Activated B cell treated with CpG ODN at 0.5 μM for 24 hours (primary cell): ENCODE data around the gene CD8B. TPM values are rescaled to one million over a fixed set of nuclear protein-coding genes. Genes with fewer than 3 reads are reported as not detected.
"Not testable (repeated sequence)": the region's sequence is repeated elsewhere in the genome, so short reads cannot be mapped to it uniquely, and the experiment has no call there.

Source experiments
- ATAC-seq: fragments of 200-7000 bp; cut with Tn5 transposase; one replicate; pipeline ENCODE4 v1.10.0; 2021; ENCODE audit warnings: low read depth, mild to moderate bottlenecking, moderate library complexity
- CTCF ChIA-PET: fragments of 350-600 bp; sonication (Branson Sonifier 250); formaldehyde crosslinking; loops from one replicate; lab custom pipeline; 2021; ENCODE audit warnings: antibody characterized with exemption; lab: Charles Lee
- POLR2A ChIA-PET: fragments of 350-600 bp; sonication (Branson Sonifier 250); formaldehyde crosslinking; loops from one replicate; lab custom pipeline; 2021; ENCODE audit warnings: antibody characterized with exemption; lab: Charles Lee
- DNase-seq: peaks from one replicate; pipeline ENCODE4 v3.0.0; 2022
- H3K27ac Mint-ChIP-seq: one replicate; pipeline ENCODE4 v1.8.0; 2020; ENCODE audit warnings: mixed read lengths
- H3K27me3 Mint-ChIP-seq: one replicate; pipeline ENCODE4 v1.8.0; 2021; ENCODE audit warnings: mixed read lengths
- H3K36me3 Mint-ChIP-seq: one replicate; pipeline ENCODE4 v1.8.0; 2021; ENCODE audit warnings: low read depth, mixed read lengths
- H3K4me1 Mint-ChIP-seq: one replicate; pipeline ENCODE4 v1.8.0; 2021; ENCODE audit warnings: mixed read lengths
- H3K4me3 Mint-ChIP-seq: one replicate; pipeline ENCODE4 v1.8.0; 2020; ENCODE audit warnings: mild to moderate bottlenecking, mixed read lengths
- H3K9me3 Mint-ChIP-seq: one replicate; pipeline ENCODE4 v1.8.0; 2020; ENCODE audit warnings: mixed read lengths
- intact Hi-C: fragments of 100-400 bp; cut with micrococcal nuclease; formaldehyde crosslinking; loops from one replicate; pipeline ENCODE4 v1.15.1; 2024
- total RNA-seq: library from RNA; stranded (reverse); gene quantifications from 2 replicates; pipeline ENCODE4 v1.2.3, GENCODE V29; 2022

CD8B gene
- total RNA-seq, 1 donor from 2014 or later = not detected

DNA sequence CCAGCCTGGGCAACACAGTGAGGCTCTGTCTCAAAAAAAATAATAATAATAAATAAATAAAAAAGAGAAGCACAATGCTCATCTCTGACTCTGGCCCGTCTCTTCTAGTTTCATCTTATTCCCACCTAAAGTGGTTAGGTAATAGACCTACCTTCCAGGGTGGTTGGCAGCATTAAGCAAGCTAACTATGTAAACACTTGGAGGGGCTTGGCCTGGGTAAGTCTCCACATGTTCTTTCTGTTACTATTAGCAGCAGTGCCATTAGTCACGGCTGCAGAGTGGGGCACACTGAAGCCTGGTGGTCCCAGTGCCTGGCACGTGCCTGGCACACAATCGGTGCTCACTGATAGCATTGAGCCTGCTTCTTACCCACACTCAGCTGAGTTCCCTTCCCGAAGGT lies 4.0 kb downstream of the CD8B start:
- DNase-seq, H3K4me1 Mint-ChIP-seq, H3K4me3 Mint-ChIP-seq, H3K27ac Mint-ChIP-seq, H3K36me3 Mint-ChIP-seq, ATAC-seq, H3K9me3 Mint-ChIP-seq, intact Hi-C loops, CTCF ChIA-PET, POLR2A ChIA-PET: not testable (repeated sequence)
- H3K27me3 Mint-ChIP-seq = peaks cover 13% of the 10 kb centered on the region

DNA sequence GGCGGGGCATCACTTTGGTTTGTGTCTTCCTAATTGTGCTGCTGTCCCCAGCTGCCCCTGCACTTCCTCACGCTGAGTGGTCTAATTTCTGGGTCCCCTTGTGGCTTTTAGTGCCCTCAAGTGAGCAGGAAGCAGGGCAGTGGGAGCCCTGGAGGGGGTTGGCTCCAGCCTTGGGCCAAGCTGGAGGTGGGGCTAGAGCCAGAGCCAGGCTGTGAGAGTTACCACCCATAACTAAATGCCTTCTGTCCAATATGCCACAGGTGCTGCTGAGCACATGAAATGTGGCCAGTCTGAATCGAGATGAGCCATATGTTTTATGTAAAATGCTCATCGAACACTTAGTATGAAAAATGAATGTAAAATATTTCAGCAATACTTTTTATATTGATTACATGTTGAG lies 5.2 kb downstream of the CD8B start:
- POLR2A ChIA-PET, H3K4me3 Mint-ChIP-seq, H3K36me3 Mint-ChIP-seq, intact Hi-C loops, H3K9me3 Mint-ChIP-seq, H3K27ac Mint-ChIP-seq, ATAC-seq, H3K4me1 Mint-ChIP-seq, DNase-seq, CTCF ChIA-PET: not testable (repeated sequence)
- H3K27me3 Mint-ChIP-seq = peaks cover 11% of the 10 kb centered on the region

DNA sequence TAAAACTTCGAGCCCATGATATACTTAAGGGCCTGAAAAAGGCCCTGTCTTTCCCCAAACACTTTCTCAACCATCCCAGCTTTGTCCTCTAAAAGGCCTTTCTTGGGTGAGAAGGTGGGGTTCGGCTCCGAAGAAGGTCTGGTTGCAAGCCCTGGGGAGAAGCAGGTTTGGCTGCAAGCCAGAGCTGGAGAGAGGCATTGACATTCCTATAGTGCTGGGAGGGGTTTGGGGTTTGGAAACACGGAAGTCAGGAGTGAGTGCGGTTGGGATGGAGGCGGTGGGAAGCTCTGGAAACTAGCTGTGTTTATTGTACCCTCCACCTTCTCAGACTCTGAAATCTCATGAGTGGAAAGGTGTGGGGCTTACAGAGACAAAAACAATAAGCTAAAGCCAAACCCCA lies 5.7 kb downstream of the CD8B start:
- DNase-seq, POLR2A ChIA-PET, intact Hi-C loops, H3K27ac Mint-ChIP-seq, ATAC-seq, H3K4me1 Mint-ChIP-seq, H3K27me3 Mint-ChIP-seq, H3K9me3 Mint-ChIP-seq, CTCF ChIA-PET, H3K36me3 Mint-ChIP-seq, H3K4me3 Mint-ChIP-seq: not testable (repeated sequence)

DNA sequence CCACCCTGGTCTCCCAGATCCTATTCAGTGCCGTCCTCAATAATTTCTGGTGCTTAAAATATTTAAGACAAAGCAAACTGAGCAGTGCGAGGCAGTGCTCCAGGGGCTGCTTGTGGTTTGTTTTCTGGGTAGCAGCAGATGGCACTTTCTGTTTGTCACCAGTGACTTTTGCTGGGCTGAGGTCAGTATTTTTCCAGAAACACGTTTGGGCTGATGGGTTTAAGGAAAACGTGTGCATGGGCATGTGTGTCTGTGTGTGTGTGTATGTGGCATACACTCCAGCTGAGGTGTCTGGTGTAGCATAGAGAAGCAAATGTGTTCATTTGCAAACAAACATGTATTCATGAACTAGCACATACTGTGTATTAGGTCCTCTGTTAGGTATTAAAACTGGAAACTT lies 10.1 kb downstream of the CD8B start:
- H3K4me1 Mint-ChIP-seq, H3K36me3 Mint-ChIP-seq, H3K4me3 Mint-ChIP-seq, H3K27me3 Mint-ChIP-seq, DNase-seq, intact Hi-C loops, H3K9me3 Mint-ChIP-seq, ATAC-seq, POLR2A ChIA-PET, H3K27ac Mint-ChIP-seq, CTCF ChIA-PET: not testable (repeated sequence)

DNA sequence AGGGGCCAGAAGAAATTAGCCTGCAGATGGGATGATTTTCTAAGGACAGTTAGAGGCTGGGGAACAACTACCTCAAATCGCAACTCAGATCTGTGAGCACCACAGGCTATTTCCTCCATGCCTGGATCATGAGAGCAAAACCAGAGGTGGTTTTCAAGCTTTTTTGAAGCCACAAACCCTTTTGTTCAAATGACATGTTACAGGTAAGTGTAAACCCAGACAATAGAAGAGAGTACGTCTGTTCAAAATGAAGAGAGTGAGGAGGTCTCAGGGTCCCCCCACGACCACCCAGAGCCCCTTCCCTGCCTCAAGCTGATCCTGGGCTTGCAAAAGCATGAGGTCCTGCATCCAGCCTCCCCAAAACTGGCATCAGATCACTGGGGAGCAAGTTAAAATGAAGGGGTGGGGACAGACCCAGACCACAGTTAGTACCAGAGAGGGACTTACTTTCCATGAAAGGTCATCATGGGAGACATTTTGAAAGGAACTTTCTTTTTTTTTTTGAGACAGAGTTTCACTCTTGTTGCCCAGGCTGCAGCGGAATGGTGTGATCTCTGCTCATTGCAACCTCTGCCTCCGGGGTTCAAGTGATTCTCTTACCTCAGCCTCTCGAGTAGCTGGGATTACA lies 19.0 kb downstream of the CD8B start:
- H3K4me1 Mint-ChIP-seq, H3K4me3 Mint-ChIP-seq, intact Hi-C loops, ATAC-seq, POLR2A ChIA-PET, H3K27me3 Mint-ChIP-seq, DNase-seq, H3K9me3 Mint-ChIP-seq, H3K36me3 Mint-ChIP-seq, CTCF ChIA-PET, H3K27ac Mint-ChIP-seq: not testable (repeated sequence)

DNA sequence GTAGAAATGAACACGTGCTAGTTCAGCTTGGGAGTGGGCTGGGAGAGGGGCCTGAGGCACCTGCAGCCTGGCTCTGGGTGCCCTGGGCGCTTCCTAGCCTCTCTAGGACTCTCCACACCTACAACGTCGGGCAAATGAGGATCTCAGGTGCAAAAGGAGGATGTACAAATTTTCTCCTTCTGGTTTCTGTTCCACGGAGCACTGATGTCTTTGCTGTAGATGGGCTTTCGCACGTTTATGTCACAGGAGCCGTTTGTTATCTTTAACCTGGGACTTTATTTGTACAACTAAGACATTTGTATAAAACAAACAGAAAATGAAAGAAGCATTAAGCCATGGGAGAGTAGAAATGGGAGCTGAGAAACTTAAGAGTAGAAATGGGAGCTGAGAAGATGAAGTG lies 20.4 kb downstream of the CD8B start:
- ATAC-seq, CTCF ChIA-PET, H3K27ac Mint-ChIP-seq, DNase-seq, POLR2A ChIA-PET, H3K27me3 Mint-ChIP-seq, H3K4me3 Mint-ChIP-seq, intact Hi-C loops, H3K36me3 Mint-ChIP-seq, H3K4me1 Mint-ChIP-seq, H3K9me3 Mint-ChIP-seq: not testable (repeated sequence)

DNA sequence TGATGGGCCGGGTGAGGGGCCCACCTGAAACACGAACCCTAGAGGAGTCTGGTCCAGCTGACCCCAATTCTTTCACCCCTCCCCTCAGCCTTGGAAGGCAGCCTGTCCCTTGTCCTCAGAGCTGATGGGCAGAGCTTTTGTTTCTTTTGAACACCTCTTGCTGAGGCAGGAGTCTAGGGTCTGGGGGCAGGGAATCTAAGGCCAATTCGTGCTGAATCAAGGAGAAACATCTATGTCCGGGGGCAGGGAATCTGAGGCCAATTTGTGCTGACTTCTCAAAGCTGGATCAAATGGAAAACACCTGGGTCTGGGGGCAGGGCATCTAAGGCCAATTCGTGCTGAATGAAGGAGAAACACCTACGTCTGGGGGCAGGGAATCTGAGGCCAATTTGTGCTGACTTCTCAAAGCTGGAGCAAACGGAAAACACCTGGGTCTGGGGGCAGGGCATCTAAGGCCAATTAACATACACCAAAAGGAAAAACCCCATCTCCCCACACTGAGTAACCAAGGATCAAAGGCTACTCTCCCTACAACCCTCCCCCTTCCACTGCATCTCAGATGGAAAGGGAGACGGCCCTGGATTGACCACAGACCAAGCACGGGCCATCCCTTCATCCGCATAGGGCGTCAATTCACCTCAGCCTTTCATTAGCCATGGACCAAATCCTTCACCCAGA lies 21.7 kb downstream of the CD8B start:
- H3K36me3 Mint-ChIP-seq, DNase-seq, H3K9me3 Mint-ChIP-seq, H3K4me1 Mint-ChIP-seq, ATAC-seq, H3K27ac Mint-ChIP-seq, CTCF ChIA-PET, H3K4me3 Mint-ChIP-seq, intact Hi-C loops, H3K27me3 Mint-ChIP-seq, POLR2A ChIA-PET: not testable (repeated sequence)

DNA sequence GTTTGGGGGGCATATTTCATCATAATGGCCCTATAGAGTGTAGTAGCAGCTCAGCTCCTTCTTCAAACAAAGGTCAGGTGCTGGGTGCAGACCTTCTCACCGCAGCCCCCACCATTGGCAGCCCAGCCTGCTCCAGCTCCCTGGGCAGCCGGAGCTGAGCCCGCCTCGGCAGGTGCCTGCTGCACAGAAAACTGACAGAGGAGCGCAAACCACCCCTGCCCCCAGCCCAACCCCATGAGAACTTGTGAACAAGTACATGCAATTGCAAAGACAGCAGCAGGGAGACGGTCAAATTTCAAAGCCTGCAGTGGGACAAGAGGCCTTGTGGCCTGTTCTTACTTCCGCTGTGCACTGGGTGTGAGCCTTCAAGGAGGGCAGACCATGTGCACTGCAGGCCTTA lies 22.2 kb downstream of the CD8B start:
- DNase-seq, H3K36me3 Mint-ChIP-seq, H3K4me1 Mint-ChIP-seq: not testable (repeated sequence)

DNA sequence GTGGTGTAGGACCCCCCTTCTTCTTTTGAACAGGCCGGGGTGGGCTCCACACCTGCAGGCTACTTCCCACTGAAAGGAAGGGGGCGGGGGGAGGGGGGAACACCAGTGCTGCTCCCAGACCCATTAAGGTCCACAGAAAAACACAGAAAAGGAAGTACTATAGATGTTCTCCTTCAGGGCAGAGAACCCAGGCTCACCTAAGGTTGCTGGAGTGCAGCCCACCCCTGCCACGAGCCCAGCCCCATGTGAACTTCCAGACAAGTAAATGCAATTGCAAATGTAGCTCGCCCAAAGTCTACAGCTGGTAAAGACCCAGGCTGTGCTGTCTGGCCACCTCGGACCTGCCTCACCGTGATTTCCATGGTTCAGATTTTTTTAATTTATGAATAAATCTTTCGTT lies 24.0 kb downstream of the CD8B start:
- POLR2A ChIA-PET, CTCF ChIA-PET, H3K27me3 Mint-ChIP-seq, H3K4me3 Mint-ChIP-seq, H3K4me1 Mint-ChIP-seq, DNase-seq, H3K36me3 Mint-ChIP-seq, intact Hi-C loops, H3K27ac Mint-ChIP-seq, H3K9me3 Mint-ChIP-seq, ATAC-seq: not testable (repeated sequence)

More for the DNA sequence above, 22.2 kb downstream of the CD8B start:
- H3K9me3 Mint-ChIP-seq, H3K27me3 Mint-ChIP-seq, ATAC-seq, CTCF ChIA-PET, POLR2A ChIA-PET, H3K27ac Mint-ChIP-seq, H3K4me3 Mint-ChIP-seq, intact Hi-C loops: not testable (repeated sequence)

DNA sequence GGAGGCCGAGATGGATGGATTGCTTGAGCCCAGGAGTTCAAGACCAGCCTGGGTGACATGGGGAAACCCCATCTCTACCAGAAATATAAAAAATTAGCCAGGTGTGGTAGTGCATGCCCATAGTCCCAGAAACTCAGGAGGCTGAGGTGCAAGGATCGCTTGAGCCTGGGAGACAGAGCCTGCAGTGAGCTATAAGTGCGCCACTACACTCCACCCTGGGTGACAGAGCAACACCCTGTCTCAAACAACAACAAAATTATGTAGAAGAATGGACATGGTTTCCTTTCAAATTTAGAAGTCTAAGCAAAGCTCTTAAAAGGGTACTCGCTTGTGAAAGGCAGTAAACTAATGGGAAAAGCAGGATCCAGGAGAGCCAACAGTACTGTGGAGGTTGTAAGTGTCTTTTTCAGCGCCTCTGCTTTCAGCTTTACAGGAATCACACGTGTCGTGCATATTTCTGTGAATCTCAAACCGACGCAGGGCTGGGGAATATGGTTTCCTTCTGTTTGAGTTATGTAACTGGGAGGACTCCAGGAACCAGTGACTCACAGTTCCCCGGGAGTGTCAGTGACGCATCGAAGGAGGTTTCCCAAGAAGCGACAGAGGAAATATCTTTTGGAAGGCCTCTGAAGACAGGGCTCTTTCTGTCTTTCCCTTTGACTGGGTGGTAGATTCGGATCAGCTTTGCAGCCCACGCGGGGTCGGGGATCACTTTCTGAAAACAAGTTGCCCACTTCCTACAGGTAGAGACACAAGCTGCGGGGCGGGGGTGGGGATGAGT lies 24.6 kb downstream of the CD8B start:
- POLR2A ChIA-PET, CTCF ChIA-PET, H3K27ac Mint-ChIP-seq, H3K27me3 Mint-ChIP-seq, ATAC-seq, H3K9me3 Mint-ChIP-seq, intact Hi-C loops, H3K36me3 Mint-ChIP-seq, DNase-seq, H3K4me1 Mint-ChIP-seq, H3K4me3 Mint-ChIP-seq: not testable (repeated sequence)

DNA sequence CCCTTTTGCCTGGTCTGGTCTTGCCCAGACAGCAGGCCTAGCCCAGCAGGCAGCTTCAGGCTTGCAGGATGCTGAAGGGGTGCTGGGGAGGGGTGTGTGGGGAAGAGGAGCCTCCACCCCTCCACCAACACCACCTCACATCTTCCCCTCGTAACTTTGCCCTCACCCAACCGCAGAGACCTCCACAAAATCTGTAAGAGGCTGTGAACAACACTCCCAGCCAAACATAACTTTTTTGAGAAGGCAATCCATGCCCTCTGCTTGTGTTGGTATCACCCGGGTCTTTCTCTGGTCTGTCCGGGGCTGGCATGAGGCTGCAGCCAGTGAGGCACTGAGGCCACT lies 26.2 kb downstream of the CD8B start:
- H3K36me3 Mint-ChIP-seq, H3K4me3 Mint-ChIP-seq, ATAC-seq, DNase-seq, intact Hi-C loops, H3K27ac Mint-ChIP-seq, H3K9me3 Mint-ChIP-seq, CTCF ChIA-PET, H3K4me1 Mint-ChIP-seq, POLR2A ChIA-PET: not testable (repeated sequence)
- peaks cover 10% of the 10 kb centered on the region for H3K27me3 Mint-ChIP-seq
